ENCODE measurements around the gene DSG3.

- TF ChIP-seq ZFP62 (CRISPR knock-in tag; IDR thresholded peaks at IDR 0.05) (no peak), CTCF (CRISPR knock-in tag; IDR thresholded peaks at IDR 0.05) (no peak), FLYWCH1 (CRISPR knock-in tag; IDR thresholded peaks at IDR 0.05) (no peak), TRAFD1 (CRISPR knock-in tag; IDR thresholded peaks at IDR 0.05; ENCODE audit: borderline replicate concordance) (no peak), RBM22 (optimal IDR thresholded peaks at IDR 0.05; ENCODE audit: low read length) (no peak), HDAC2 (CRISPR knock-in tag; IDR thresholded peaks at IDR 0.05) (no peak)
Measured at GRCh38 chr18:31482051-31482450, 34.5 kb downstream of the DSG3 start.
